Occipital lobe (tissue), 2 donors: ENCODE measurements around the gene SLC19A1. TPM values are rescaled to one million over a fixed set of nuclear protein-coding genes. Genes with fewer than 3 reads are reported as not detected.

Experiments used
- DNase-seq: peaks from one replicate; lab custom pipeline; 2025; lab: John Stamatoyannopoulos, UW
- total RNA-seq: library from RNA; depleted of rRNA; stranded (reverse); fragments of >200 nt; gene quantifications from one replicate; pipeline ENCODE4 v1.2.3, GENCODE V29; 2014

SLC19A1 gene
- total RNA-seq, 1 donor from 2014 or later, result 10.8 TPM

DNA sequence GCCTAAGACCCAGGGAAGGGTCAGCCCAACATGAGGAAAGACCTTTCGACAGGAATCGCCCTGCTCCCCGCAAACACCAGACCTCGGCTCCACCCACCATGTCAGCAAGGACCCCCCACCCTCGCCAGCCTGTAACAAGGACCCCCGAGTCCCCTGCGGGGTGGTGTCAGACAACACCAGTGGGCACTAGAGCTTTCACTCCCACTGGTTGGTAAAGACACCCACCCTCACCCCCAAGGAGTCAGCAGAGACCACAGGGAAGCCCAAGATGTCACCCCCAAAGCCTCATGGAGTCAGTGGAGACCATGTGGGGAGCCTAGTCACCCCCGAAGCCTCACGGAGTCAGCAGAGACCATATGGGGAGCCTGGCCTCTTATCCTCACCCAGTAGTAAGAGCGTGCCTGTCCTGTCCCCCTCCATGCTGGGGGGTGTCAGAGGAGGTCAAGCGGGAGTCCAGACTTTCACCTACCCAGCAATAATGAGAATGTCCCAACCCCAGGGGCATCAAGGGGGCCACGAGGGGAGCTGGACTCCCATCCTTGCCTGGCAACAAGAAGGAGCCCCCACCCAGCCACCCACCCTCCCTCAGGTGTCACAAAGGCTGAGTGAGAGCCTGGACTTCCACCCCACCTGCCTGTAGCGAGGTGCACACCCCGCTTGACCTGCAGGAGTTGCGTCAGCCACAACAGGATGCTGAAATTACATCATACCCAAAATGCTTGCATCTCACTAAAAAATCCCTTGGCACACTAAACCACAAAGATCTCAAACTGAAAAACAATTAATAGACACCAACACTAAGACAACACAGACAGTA is 24.8 kb downstream of the SLC19A1 start:
- DNase-seq, result no peak

DNA sequence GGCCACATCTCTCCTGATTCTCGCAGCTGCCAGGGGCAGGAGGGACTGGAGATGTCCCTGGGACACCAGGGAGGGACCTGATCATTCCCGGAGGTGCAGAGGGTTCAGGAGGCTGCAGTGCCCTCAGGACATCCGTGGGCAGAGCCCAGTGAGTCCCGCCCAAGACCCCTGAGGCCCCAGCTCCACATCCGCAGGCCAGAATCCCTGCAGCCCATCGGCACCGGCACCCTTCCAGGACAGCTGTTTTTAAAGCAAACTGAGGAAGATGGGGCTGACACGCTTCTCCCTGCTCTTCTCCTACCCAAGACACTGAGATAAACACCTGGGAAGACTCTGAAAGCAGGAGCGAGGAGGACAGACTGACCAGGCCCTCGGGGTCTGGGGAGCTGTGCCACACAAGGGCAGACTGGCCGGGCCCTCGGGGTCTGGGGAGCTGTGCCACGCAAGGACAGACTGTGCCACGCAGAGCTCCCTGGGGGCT is 25.5 kb downstream of the SLC19A1 start:
- DNase-seq, result no peak

DNA sequence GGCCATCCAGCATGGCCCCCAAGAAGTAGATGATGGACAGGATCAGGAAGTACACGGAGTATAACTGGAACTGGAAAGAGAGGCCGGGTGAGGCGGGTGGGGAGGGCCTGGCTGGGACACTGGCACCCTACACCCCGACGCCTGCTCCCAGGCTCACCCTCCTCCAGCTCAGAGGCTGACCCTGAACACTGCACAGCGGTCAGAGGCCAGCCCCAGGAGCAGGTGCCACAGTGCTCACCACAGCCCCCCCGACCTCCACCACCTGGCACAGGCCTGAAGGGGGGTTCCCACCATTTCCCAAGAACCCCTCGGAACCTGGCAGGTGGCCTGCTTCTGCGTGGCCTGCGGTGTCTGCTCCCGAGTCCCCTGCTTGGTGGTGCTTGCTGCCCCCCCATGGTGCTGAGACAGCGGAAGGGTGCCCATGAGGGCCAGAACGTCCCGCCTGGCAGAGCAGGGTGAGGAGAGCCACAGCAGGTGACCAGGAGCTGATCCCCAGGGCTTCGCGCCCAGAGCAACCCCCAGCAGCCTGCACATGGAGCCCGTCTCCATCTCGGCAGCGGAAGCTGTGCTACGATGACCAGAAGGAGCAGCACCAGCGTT is 26.1 kb downstream of the SLC19A1 start:
- DNase-seq, result no peak

DNA sequence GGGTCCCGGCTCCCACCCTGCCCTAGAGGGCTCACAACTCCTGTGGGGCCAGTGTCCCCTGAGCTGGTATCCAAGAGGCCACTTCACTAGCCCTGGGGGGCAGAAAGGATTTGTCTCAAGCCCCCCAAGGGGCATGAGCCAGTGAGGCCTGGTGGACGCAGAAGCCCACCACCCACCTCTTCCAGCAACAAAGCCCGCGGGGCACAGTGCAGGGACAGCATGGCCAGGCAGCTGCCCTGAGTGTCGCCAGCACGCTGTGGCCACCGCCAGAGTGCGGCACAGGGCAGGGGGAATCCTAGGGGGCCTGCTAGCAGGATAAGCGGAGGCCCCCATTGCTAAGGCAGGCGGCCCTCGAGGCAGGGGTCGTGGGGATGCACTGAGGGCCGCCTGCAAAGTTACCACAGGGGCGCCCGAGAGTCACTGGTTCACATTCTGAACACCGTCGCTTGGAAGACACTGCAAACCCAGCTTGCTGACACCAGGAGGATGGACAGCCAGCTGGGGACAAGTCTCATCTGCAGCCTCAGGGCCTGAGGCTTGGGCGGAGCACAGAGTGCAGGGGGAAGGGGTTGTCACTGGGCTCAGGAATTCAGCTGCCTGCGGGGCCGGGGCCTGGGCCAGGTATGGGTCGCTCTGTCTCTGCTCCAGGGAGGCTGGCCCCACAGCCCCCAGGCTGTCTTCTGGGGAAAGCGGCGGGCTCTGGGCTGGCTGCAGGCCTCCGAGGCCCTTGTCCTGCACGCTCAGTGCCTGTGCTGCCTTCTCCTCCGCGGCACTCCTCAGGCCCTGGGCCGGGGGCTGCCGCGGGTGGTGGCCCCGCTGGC is 26.8 kb downstream of the SLC19A1 start:
- DNase-seq, result no peak

DNA sequence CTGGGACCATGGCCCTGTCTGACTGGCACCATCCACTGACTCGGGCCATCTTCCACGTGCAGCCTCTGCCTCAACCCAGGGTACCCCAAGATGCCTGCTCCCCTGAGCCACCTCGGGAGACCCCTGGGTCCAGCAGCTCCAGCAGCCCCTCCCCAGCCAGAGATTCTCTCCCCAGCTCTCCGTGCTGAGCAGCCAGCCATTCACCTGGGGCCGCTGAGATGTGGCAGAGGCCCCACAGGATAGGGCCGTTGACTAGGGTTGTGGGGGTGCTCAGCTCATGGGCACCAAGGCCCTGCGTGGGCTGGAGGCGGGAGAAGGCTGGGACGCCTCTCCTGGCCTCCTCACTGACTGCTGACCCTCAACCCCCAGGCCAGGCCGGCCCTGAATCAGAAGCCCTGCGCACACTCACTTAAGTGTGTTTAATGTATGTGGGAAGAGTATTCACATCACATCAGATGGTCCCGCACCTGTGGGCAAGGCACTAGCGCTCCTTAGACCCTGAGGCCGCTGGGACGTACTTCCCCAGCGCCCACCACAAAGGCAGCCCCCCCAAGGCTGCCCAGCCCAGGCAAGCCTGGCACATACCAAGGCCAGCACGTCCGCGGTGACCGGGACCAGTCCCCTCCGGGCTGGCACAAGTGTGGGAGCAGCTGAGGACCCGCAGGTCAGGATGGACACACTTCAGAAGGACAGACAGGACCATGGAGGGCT is 27.8 kb downstream of the SLC19A1 start:
- no peak for DNase-seq

DNA sequence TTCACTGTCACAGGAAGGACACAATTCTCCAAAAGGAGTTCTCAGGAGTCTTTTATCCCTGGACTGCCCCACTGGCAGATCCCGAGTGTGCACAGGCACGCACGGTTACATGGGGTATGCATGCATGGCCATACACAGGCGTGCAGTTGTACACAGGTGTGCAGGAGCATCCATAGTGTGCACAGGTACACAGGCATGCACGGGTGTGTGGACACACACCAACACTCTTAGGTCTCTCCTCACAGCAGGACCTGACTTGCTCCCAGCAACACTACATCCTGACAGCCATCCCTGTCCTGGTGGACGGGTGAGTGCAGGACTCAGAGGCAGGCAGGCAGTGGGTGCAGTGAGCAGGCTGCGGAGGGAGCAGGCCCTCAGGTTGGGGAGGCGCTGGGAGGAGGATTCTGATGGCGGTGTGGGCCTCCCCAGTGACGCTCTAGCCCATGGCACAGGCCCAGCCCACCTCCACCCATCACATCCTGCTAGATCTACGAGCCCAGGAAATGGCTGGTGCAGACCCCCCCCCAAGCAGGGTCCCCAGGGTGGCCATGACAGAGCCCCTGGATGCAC is 28.4 kb downstream of the SLC19A1 start:
- DNase-seq, result no peak

DNA sequence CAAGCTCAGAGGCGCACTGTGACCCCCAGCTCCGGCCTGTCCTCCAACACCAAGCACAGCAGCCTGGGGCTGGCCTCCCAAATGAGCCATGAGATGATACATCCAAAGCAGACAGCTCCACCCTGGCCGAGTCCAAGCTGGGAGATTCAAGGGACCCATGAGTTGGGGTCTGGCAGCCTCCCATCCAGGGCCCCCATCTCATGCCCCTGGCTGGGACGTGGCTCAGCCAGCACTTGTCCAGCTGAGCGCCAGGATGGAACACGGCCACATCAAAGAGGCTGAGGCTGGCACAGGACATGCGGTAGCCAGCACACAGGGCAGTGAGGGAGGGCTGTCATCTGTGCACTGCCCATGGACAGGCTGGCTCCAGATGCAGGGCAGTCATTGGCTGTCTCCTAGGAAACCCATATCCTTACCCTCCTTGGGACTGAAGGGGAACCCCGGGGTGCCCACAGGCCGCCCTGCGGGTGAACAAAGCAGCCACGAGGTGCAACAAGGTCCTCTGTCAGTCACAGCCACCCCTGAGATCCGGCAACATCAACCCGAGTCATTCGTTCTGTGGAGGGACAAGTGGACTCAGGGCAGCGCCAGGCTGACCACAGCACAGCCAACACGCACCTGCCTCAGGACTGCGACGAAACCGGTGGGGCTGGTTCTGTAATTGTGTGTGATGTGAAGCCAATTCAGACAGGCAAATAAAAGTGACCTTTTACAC is 29.1 kb downstream of the SLC19A1 start:
- DNase-seq, result no peak

DNA sequence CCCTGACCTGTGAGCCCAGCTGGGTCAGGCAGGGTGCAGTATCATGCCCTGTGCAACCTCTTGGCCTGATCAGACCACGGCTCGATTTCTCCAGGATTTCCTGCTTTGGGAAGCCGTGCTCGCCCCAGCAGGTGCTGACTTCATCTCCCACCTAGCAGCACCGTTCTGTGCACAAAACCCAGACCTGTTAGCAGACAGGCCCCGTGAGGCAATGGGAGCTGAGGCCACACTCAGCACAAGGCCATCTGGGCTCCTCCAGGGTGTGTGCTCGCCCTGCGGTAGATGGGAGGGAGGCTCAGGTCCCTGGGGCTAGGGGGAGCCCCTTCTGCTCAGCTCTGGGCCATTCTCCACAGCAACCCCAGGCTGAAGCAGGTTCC is 29.6 kb downstream of the SLC19A1 start:
- DNase-seq, result no peak

DNA sequence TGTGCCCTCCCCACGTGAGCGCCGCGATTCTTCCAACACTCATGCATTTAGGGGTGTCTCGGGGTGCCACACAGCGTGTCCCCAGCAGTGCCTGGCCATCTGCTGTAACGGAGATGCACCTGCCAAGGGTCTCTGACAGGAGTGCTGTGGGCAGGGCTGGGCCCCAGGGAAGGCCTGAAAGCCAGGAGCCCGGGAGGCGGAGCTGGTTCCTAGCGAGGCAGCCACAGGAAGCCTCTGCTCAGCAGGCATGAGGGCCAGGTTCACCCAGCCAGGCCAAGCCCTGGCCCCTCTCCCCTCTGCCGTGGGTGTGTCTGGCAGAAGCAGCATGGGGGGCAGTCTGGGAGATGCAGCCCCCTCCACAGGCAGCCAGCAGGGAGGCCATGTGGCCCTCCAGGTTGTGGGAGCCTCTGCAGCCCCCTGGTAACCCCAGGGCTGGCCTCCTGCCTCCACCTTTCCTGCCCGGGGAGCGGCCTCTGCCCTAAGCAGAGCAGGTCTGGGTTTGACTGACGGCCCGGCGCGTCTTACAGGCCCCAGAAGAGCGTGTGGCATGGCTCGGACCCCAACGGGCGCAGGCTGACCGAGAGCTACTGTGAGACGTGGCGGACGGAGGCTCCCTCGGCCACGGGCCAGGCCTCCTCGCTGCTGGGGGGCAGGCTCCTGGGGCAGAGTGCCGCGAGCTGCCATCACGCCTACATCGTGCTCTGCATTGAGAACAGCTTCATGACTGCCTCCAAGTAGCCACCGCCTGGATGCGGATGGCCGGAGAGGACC is 30.4 kb downstream of the SLC19A1 start:
- DNase-seq, result no peak

DNA sequence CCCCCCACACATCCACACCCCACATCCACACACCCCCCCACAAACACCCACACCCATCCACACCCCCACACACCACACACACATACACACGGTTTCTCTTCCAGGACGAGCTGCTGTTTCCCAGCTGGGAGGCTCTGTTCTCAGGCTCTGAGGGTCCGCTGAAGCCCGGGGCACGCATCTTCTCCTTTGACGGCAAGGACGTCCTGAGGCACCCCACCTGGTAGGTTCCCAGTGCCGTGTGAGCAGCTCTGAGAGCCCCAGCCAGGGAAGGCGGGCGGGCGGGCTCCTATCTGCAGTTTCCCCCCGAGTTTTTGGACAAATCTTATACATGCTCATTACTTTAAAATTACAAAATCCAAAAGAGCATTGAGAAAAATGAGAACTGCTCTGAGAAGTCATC is 31.2 kb downstream of the SLC19A1 start:
- DNase-seq, result no peak

DNA sequence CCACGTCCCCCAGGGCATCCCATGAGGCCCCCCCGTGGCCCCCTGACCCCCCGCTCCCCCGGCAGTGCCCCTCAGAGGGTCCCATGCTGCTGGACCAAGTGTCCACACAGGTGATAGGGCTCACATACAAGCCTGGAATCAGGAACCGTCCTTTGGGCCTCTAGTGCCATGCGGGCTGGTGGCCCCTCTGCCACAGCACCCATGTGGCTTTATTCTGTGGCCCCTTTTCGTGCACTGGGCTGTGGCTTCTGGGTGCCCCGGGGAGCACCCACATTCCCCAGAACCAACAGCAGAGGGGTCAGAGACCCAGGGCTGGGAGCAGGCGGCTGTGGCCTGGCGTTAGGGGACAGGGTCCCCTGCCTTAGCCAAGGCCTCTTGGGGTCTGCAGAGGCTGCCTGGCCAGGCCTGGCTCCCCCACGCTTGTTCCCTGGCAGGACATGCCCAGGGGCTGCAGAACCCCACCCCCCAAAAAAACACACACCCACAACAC is 31.7 kb downstream of the SLC19A1 start:
- DNase-seq, result no peak

DNA sequence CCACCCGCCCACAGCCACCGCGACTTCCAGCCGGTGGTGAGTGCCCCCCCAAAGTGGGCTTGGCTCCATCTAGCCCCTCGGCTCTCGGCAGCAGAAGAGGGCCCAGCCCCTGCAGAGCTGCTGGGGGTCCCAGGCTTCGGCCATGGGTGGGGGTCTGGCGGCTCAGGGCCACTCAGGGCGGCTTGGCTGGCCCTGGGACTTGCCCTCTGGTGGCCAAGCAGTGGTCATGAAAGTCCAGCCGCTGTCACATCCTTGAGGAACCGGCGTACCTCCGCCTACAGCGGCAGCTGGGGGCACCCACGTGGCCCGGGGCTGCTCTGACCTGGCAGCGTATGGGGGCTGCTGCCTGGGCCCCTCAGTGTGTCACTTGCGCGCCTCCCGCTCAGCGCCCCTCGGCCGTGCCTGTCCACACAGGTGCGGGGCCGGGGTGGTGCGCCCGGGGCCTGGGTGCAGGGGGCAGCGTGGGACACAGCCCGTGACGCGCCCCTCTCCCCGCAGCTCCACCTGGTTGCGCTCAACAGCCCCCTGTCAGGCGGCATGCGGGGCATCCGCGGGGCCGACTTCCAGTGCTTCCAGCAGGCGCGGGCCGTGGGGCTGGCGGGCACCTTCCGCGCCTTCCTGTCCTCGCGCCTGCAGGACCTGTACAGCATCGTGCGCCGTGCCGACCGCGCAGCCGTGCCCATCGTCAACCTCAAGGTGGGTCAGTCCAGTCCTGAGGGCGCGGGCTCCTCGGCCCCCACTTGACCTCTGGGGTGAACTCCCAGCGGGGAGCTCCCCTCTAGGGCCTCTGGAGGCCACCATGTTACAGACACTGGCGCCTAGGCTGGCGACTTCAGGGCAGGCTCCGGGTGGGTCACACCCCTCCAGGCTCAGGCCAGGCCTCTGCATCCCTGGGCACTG is 32.4 kb downstream of the SLC19A1 start:
- DNase-seq, result no peak

DNA sequence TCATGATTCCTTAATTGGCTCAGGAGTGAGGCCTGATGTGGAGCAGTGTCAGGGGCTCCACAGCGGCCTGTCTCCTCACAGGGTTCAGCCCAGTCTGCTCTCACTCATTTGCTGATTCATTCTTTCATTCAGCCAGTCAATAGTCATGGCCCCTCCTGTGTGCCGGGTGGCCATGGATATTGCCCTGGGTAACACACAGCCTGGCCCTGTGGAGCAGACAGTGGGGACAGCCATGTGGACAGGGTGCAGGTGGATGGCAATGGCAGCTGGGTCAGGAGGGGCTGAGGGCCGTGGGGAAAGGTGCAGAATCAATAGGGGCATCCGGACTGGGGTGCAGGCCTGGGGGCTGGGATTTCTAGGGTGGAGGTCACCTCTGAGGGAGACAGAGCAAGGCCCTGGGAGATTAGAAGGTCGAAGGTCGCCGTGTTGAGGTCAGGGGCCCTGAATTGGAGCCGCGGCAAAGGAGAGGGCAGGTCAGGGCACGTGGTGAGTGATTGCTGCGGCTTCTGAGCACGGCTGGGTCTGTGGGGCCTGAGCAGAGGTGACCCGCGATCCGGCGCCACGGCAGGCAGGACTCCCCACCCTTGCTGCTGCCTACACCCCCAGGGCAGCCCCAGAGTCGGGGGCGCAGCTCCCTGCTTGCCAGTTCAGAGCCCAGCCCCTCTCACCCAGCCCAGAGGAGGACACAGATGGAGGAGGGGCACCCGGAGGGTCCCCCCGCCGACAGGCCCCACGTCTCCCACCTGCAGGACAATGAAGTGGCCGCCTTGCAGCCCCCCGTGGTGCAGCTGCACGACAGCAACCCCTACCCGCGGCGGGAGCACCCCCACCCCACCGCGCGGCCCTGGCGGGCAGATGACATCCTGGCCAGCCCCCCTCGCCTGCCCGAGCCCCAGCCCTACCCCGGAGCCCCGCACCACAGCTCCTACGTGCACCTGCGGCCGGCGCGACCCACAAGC is 33.4 kb downstream of the SLC19A1 start:
- no peak for DNase-seq

DNA sequence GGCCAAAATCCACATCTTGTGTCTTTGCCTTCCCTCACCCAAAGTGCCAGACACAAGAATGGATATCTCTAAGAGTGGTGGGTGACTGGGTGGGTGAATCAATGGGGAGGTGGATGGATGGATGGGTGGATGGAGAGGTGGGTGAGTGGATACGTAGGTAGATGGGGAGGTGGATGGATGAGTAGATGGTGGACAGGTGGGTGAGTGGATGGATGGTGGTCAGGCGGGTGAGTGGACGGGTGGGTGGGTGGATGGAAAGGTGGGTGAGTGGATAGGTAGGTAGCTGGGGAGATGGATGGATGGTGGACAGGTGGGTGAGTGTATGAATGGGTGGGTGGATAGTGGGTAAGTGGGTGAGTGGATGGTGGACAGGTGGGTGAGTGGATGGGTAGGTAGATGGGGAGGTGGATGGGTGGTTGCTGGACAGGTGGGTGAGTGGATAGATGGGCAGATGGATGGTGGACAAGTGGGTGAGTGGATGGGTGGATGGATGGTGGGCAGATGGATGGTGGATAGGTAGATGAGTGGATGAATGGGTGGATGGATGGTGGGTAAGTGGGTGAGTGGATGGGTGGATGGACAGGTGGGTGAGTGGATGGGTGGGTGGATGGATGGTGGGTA is 34.2 kb downstream of the SLC19A1 start:
- DNase-seq, result no peak

DNA sequence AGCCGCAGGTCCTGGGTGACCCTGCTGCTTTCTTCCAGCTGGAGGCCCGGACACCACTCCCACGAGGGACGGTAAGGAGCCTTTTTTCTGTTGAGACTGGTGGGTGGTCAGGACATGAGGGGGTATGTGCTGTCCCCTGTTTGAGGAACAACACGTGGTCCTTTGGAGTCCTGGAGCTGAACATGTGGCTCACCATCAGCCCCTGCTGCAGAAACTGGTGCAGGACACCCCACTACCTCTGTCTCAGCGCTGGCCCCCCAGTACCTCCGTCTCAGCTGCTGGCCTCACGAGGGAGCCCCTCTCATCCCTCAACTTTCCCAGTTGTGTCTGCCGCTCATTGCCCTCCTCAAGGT is 34.7 kb downstream of the SLC19A1 start:
- no peak for DNase-seq

DNA sequence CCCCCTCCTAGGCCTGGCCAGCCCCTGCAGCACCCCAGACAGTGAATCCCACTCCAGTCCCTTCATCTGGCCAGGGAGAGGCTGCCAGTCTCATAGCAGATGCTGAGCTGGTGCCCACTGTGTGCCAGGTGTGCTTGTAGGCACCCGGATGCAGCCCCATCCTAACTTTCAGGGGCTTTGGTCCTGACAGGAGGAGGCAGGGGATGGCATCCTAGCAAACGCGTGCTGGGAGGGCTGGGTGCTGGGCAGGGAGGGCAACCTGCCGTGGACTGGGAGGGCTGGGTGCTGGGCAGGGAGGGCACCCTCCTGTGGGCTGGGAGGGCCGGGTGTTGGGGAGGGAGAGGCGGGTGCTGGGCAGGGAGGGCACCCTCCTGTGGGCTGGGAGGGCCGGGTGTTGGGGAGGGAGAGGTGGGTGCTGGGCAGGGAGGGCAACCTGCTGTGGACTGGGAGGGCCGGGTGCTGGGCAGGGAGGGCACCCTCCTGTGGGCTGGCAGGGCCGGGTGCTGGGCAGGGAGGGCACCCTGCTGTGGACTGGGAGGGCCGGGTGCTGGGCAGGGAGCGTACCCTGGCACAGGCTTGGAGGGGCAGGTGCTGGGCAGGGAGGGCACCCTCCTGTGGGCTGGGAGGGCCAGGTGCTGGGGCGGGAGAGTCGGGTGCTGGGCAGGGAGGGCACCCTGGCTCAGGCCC is 35.3 kb downstream of the SLC19A1 start:
- no peak for DNase-seq
